IMR-90 (cell line): ENCODE results near the gene CACNA1F. TPM values are rescaled to one million over a fixed set of nuclear protein-coding genes. Genes with fewer than 3 reads are reported as not detected.

Experiments used
- ATAC-seq: fragments of 200-7000 bp; cut with Tn5 transposase; 2 replicates; pipeline ENCODE4 v1.9.1; 2020; ENCODE audit warnings: low read depth, mild to moderate bottlenecking, moderate library complexity
- BruUV-seq: library from RNA; stranded (reverse); fragments of 400-500 nt; replicated peaks from 2 replicates; lab custom pipeline; 2021; lab: Mats Ljungman, UMichigan
- CTCF ChIA-PET: fragments of 300-600 bp; formaldehyde crosslinking; extraction: SDS; loops from one replicate; lab custom pipeline; 2021; ENCODE audit warnings: antibody characterized with exemption; lab: Yijun Ruan, JAX
- POLR2A ChIA-PET: fragments of 300-600 bp; sonication (Branson Sonifier 250); formaldehyde crosslinking; loops from one replicate; lab custom pipeline; 2022; ENCODE audit warnings: antibody characterized with exemption; ENCODE audit not compliant: unreplicated experiment; lab: Charles Lee
- DNase-seq: peaks from one replicate; pipeline ENCODE4 v3.0.0; 2013
- H2AFZ ChIP-seq: replicated peaks from 2 replicates; pipeline ENCODE3; 2013; ENCODE audit warnings: low read length, mild to moderate bottlenecking; ENCODE audit not compliant: poor library complexity
- H2AK5ac ChIP-seq: 2 replicates; pipeline ENCODE4 v1.6.1; 2013; ENCODE audit warnings: low read depth, low read length, inconsistent platforms
- H2AK9ac ChIP-seq: replicated peaks from 2 replicates; pipeline ENCODE3; 2013; ENCODE audit warnings: mild to moderate bottlenecking, low read depth, low read length, moderate library complexity; ENCODE audit not compliant: poor library complexity
- H2BK120ac ChIP-seq: 2 replicates; pipeline ENCODE4 v1.6.1; 2013; ENCODE audit warnings: low read depth, low read length, inconsistent platforms
- H2BK15ac ChIP-seq: 3 replicates; pipeline ENCODE4 v1.6.1; 2013; ENCODE audit warnings: low read depth, low read length, inconsistent platforms
- H2BK20ac ChIP-seq: 2 replicates; pipeline ENCODE4 v1.6.1; 2013; ENCODE audit warnings: low read depth, mild to moderate bottlenecking, inconsistent platforms, low read length, moderate library complexity
- H2BK5ac ChIP-seq: 2 replicates; pipeline ENCODE4 v1.6.1; 2013; ENCODE audit warnings: mild to moderate bottlenecking, low read depth, low read length, inconsistent platforms; ENCODE audit not compliant: poor library complexity, severe bottlenecking
- H3K14ac ChIP-seq: replicated peaks from 2 replicates; pipeline ENCODE4 v1.6.1; 2013; ENCODE audit warnings: low read depth, low read length, inconsistent platforms
- H3K18ac ChIP-seq: 2 replicates; pipeline ENCODE4 v1.6.1; 2013; ENCODE audit warnings: low read depth, low read length, control low read depth
- H3K23ac ChIP-seq: 2 replicates; pipeline ENCODE4 v1.6.1; 2013; ENCODE audit warnings: low read depth, low read length, inconsistent platforms
- H3K27ac ChIP-seq: 2 replicates; pipeline ENCODE4 v1.5.1; 2013; ENCODE audit warnings: mild to moderate bottlenecking, control low read depth, low read length; ENCODE audit not compliant: insufficient read depth
- H3K27me3 ChIP-seq: 2 replicates; pipeline ENCODE4 v1.6.1; 2013; ENCODE audit warnings: low read length; ENCODE audit not compliant: control insufficient read depth, insufficient read depth
- H3K36me3 ChIP-seq: 2 replicates; pipeline ENCODE4 v1.6.1; 2013; ENCODE audit warnings: low read length, mixed read lengths; ENCODE audit not compliant: control insufficient read depth, insufficient read depth
- H3K4ac ChIP-seq: 2 replicates; pipeline ENCODE4 v1.6.1; 2013; ENCODE audit warnings: low read depth, low read length, inconsistent platforms
- H3K4me1 ChIP-seq: 2 replicates; pipeline ENCODE4 v1.6.1; 2013; ENCODE audit warnings: low read length, mixed read lengths; ENCODE audit not compliant: control insufficient read depth, insufficient read depth
- H3K4me2 ChIP-seq: 2 replicates; pipeline ENCODE4 v1.6.1; 2013; ENCODE audit warnings: low read depth, mild to moderate bottlenecking, control low read depth, low read length, moderate library complexity
- H3K4me3 ChIP-seq: 2 replicates; pipeline ENCODE4 v1.5.1; 2013; ENCODE audit warnings: low read depth, mild to moderate bottlenecking, control low read depth, low read length, moderate library complexity; ENCODE audit not compliant: insufficient read depth
- H3K56ac ChIP-seq: 2 replicates; pipeline ENCODE4 v1.6.1; 2013; ENCODE audit warnings: low read length, inconsistent platforms; ENCODE audit not compliant: insufficient read depth; ENCODE audit errors: extremely low read depth
- H3K79me1 ChIP-seq, 2 experiments: 2 replicates each; pipeline ENCODE4 v1.6.1; 2013; ENCODE audit warnings: low read length in 2 of 2, inconsistent platforms in 1 of 2, low read depth in 1 of 2
- H3K9ac ChIP-seq: 2 replicates; pipeline ENCODE4 v1.6.1; 2013; ENCODE audit warnings: low read depth, low read length, control low read depth
- H3K9me1 ChIP-seq: 2 replicates; pipeline ENCODE4 v1.6.1; 2013; ENCODE audit warnings: low read length, inconsistent platforms; ENCODE audit not compliant: insufficient read depth
- H3K9me3 ChIP-seq: 2 replicates; pipeline ENCODE4 v1.6.1; 2013; ENCODE audit warnings: low read length; ENCODE audit not compliant: control insufficient read depth, insufficient read depth
- H4K20me1 ChIP-seq: 2 replicates; pipeline ENCODE4 v1.6.1; 2013; ENCODE audit warnings: low read length, inconsistent platforms; ENCODE audit not compliant: insufficient read depth
- H4K5ac ChIP-seq: 2 replicates; pipeline ENCODE4 v1.6.1; 2013; ENCODE audit warnings: mild to moderate bottlenecking, low read depth, low read length, control low read depth
- H4K8ac ChIP-seq, 2 experiments: 2 replicates each; pipeline ENCODE4 v1.6.1; 2013; ENCODE audit warnings: low read depth in 2 of 2, low read length in 2 of 2, control low read depth in 1 of 2, inconsistent platforms in 1 of 2
- H4K91ac ChIP-seq: 2 replicates; pipeline ENCODE4 v1.6.1; 2013; ENCODE audit warnings: low read depth, low read length, inconsistent platforms; ENCODE audit not compliant: insufficient read depth
- MAFK ChIP-seq: IDR thresholded peaks from 2 replicates; pipeline ENCODE4 v1.6.1; 2012; ENCODE audit warnings: low read depth, low read length, improper control_type of control experiment
- MAZ ChIP-seq: IDR thresholded peaks from 2 replicates; pipeline ENCODE4 v1.6.1; 2012; ENCODE audit warnings: low read depth, mild to moderate bottlenecking, low read length, improper control_type of control experiment, moderate library complexity, borderline replicate concordance
- MXI1 ChIP-seq: IDR thresholded peaks from 2 replicates; pipeline ENCODE4 v1.6.1; 2012; ENCODE audit warnings: low read depth, mild to moderate bottlenecking, low read length, moderate library complexity, borderline replicate concordance
- NFE2L2 ChIP-seq: fragments of 150-350 bp; IDR thresholded peaks from 2 replicates; pipeline ENCODE4 v1.6.1; 2016; ENCODE audit warnings: low read depth, mild to moderate bottlenecking, low read length
- WGBS, 2 experiments: methylation state at CpG; one replicate each; pipeline versions ENCODE4 v1.1.5 to v1.1.7; 2013; ENCODE audit warnings: missing lambda C conversion rate in 2 of 2; ENCODE audit not compliant: insufficient read length in 1 of 2; ENCODE audit errors: extremely low coverage in 2 of 2; 5-methylcytosine and 5-hydroxymethylcytosine counted together
- dilution Hi-C: fragments of 300-500 bp; cut with HindIII; formaldehyde crosslinking; loops from one replicate; pipeline ENCODE4 v1.14.3; 2018; ENCODE audit warnings: low sequenced_read_pairs; ENCODE audit not compliant: unreplicated experiment
- in situ Hi-C: fragments of 300-500 bp; cut with MboI; formaldehyde crosslinking; loops from 3 replicates; pipeline ENCODE4 v1.14.3; 2019; ENCODE audit warnings: low sequenced_read_pairs, inconsistent platforms, mixed read lengths
- intact Hi-C: fragments of 100-400 bp; cut with micrococcal nuclease; formaldehyde crosslinking; loops from 2 replicates; pipeline ENCODE4 v1.10.0; 2022
- polyA plus RNA-seq, 3 experiments: library from polyadenylated mRNA; depleted of rRNA; stranded (reverse); fragments of >200 nt; gene quantifications; 2 replicates each; pipeline ENCODE4 v1.2.3, GENCODE V29; 2012; ENCODE audit warnings: low replicate concordance in 1 of 3
- total RNA-seq: library from RNA; depleted of rRNA; stranded (reverse); fragments of >200 nt; gene quantifications from 2 replicates; pipeline ENCODE4 v1.2.3, GENCODE V29; 2012

The CACNA1F gene
- total and polyA plus RNA-seq, 2 of the 4 experiments (the other 2 are of a cell fraction): not detected

DNA sequence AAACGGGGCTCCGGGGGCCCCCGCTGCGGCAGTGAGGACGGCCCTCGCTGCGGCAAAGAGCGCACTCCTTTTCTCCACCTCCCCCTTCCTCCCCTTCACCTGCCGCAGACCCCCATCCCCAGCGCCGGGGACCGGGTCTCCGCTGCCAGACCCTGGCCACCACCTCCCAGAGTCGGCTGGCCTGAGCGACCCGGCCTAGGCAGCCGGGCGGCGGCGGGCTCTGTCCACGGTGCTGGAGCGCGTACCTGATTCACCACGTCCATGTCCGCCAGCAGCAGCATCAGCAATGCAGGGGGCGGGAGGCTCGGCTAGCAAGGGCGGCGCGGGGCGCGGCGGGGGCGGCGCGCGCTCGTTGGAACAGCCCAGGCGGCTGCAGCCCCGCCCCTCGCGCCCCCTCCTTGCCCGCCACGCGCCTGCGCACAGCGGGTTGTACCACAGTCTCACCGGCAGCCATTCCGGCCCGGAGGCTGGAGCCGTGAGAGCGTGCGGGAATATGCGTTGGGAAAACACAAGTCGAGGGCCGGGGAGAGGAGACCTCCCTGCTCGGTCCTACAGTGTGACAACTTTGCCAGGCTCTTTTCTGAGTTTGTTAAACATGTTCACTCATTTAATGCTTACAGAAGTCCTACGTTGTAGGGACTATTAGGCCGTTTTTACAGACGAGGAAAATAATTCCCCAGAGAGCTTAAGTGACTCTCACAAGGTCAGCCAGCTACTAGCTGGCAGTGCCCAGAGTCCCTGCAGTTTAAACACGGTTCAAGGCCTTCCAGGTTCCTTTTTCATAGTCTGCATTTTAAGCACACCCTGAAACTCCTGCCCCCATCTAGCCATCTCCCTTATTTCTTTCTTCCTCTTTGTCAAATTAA, 33.0 kb downstream of the CACNA1F start, which contains the start of gene SYP:
SYP (minus strand) TSS at position 288 of the 866 bp plus-strand sequence; CDS start at position 281, 7 bp downstream.
- POLR2A ChIA-PET: no interaction called here

More for the DNA sequence above, 33.0 kb downstream of the CACNA1F start, which contains the start of gene SYP:
- WGBS, 2 experiments: 22% methylated on average over 44 of the region's 61 CpGs; no CpG with 5 or more reads in 1 of the 2 experiments
- TF ChIP-seq NFE2L2 (no peak), MAZ (peak; percentile 96), MXI1 (peak; percentile 80), MAFK (no peak)
- Histone ChIP-seq H3K23ac (peak within 1 kb of the TSS; percentile 95), H4K91ac (no peak within 1 kb of the TSS), H3K4me2 (peak within 1 kb of the TSS; percentile 95), H3K9me3 (no peaks in the 10 kb centered on the region), H3K56ac (peak within 1 kb of the TSS; percentile 72), H3K14ac (peak within 1 kb of the TSS; percentile 87), H2BK120ac (no peak within 1 kb of the TSS), H3K27me3 (peaks cover 9% of the 10 kb centered on the region; the same call in 1 of the 2 replicates), H2AFZ (peak within 1 kb of the TSS; percentile 94), H3K9me1 (no peaks in the 10 kb centered on the region), H3K27ac (no peak within 1 kb of the TSS), H2BK15ac (no peak within 1 kb of the TSS), H3K4me1 (no peaks in the 10 kb centered on the region), H2AK5ac (no peak within 1 kb of the TSS), H2BK20ac (0 out of 2 replicates have a peak within 1 kb of the TSS, but pooled peaks have one; percentile 35), H3K36me3 (no peaks in the 10 kb centered on the region), H4K20me1 (no peaks in the 10 kb centered on the region), H3K4ac (peak within 1 kb of the TSS; percentile 77), H2BK5ac (peak within 1 kb of the TSS; percentile 42), H3K79me1 (no peaks in the 10 kb centered on the region), H3K9ac (peak within 1 kb of the TSS; percentile 80), H2AK9ac (peak within 1 kb of the TSS; percentile 76), H3K4me3 (peak within 1 kb of the TSS; percentile 46), H3K18ac (peak within 1 kb of the TSS; percentile 79), H4K8ac (peak within 1 kb of the TSS; percentile 81 to 98), H4K5ac (peak within 1 kb of the TSS; percentile 89)
- intact Hi-C loops: no loop called here
- dilution Hi-C loops: no loop called here
- ATAC-seq (peak; percentile 100), DNase-seq (peak; percentile 82)
- BruUV-seq: no TSS peak
- CTCF ChIA-PET: no interaction called here
- in situ Hi-C loops: no loop called here
